Measurements from ENCODE around the gene CYRIA.

DNA sequence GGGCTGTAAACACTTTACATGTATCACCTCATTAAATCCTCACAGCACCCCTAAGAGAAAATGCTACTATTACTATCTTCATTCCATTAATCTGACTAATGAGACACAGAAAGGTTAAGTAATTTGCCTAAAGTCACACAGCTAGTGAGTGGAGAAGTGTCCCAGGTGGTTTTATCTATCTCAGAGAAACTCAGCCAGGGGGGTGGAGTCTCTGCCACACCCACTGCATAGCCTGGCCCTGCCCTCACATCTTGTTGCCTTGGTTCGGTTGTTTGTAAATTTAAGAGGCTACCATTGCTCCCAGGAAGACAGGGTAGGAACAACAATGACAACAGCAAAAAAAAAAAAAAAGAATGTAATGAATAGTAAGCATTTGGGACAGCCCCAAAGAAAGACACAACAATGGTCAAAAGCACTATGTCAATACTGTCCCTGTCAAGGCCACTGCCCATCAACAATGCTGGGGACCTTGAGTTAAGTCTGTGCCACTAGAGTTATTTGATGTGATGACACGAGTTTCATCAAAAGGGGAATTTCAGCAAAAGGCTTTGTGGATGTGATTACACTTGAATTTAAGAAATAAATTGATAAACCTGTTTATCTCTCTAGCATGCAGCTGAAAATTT, 17.5 kb downstream of the CYRIA start:
- no peak for TF ChIP-seq CTCF (IDR thresholded peaks at IDR 0.05; ENCODE audit: low read length)
- TF ChIP-seq EZH2 (IDR thresholded peaks at IDR 0.05; ENCODE audit: borderline replicate concordance, low read length) = no peak
